Breast epithelium (tissue), 3 donors: ENCODE data around the gene CNOT6L.

ENCODE experiments used
- CTCF ChIP-seq, 3 donors: fragments of 450-650 bp; IDR thresholded peaks; one replicate each; pipeline ENCODE4 v1.5.1; 2016 to 2017; ENCODE audit warnings: antibody characterized with exemption in 3 of 3, mild to moderate bottlenecking in 3 of 3, moderate library complexity in 3 of 3
- POLR2A ChIP-seq: fragments of 450-650 bp; IDR thresholded peaks from one replicate; pipeline ENCODE4 v1.6.1; 2016; ENCODE audit warnings: antibody characterized with exemption, mild to moderate bottlenecking, moderate library complexity

GRCh38 chr4:77703666-77704065, 115.5 kb downstream of the CNOT6L start:
- TF ChIP-seq POLR2A (no peak), CTCF (IDR thresholded peaks at IDR 0.05) (no peak)
